GM12878 (cell line): Measurements from ENCODE around the gene NPAS1.

Experiments
- ATF7 ChIP-seq: fragments of 450-650 bp; IDR thresholded peaks from 2 replicates; pipeline ENCODE4 v1.6.1; 2016; ENCODE audit warnings: low read depth, mild to moderate bottlenecking
- ETV6 ChIP-seq, 2 experiments: fragments of 450-650 bp in 1 of 2; IDR thresholded peaks in 1 of 2; conservative IDR thresholded peaks in 1 of 2; 2 replicates each; pipeline ENCODE4 v1.6.1; 2014; ENCODE audit warnings: antibody characterized with exemption in 1 of 2, borderline replicate concordance in 1 of 2, low read depth in 1 of 2, mild to moderate bottlenecking in 1 of 2, moderate library complexity in 1 of 2
- SP1 ChIP-seq: IDR thresholded peaks from one replicate; pipeline ENCODE4 v1.6.1; 2011; ENCODE audit warnings: low read depth, low read length
- TARDBP ChIP-seq: IDR thresholded peaks from 2 replicates; pipeline ENCODE4 v1.6.1; 2016; ENCODE audit warnings: borderline replicate concordance
- ZZZ3 ChIP-seq: IDR thresholded peaks from 2 replicates; pipeline ENCODE4 v1.6.1; 2011; ENCODE audit warnings: low read depth; ENCODE audit not compliant: control insufficient read depth, insufficient read length

- no peak for TF ChIP-seq ATF7
- TF ChIP-seq ETV6 (conservative IDR thresholded peaks at IDR 0.05 in 1 of 2, IDR thresholded peaks at IDR 0.05 in 1 of 2; ENCODE audit: borderline replicate concordance in 1 of 2, low read depth in 1 of 2) = no peak
- no peak for TF ChIP-seq TARDBP
- no peak for TF ChIP-seq SP1
- no peak for TF ChIP-seq ZZZ3
Measured at GRCh38 chr19:46977548-46977947, 42.1 kb upstream of the NPAS1 start.
